AG04450 (cell line): ENCODE measurements around the gene FNBP1L. TPM values are rescaled to one million over a fixed set of nuclear protein-coding genes. Genes with fewer than 3 reads are reported as not detected.

ENCODE experiments used
- CTCF ChIA-PET: fragments of 300-600, 350-600 bp; formaldehyde crosslinking; extraction: SDS; loops from one replicate; lab custom pipeline; 2022; ENCODE audit warnings: antibody characterized with exemption, inconsistent platforms; lab: Charles Lee
- POLR2A ChIA-PET: fragments of 350-600 bp; formaldehyde crosslinking; extraction: SDS; loops from one replicate; lab custom pipeline; 2021; ENCODE audit warnings: antibody characterized with exemption, inconsistent platforms; lab: Yijun Ruan, JAX
- DNase-seq: peaks from one replicate; pipeline ENCODE4 v3.0.0-alpha.2; 2011; ENCODE audit warnings: low read depth, low spot score
- H3K27ac ChIP-seq: one replicate; pipeline ENCODE4 v1.5.1; 2012; ENCODE audit warnings: low read depth, low read length, control low read depth
- H3K27me3 ChIP-seq: one replicate; pipeline ENCODE4 v1.6.0; 2012; ENCODE audit warnings: low read length; ENCODE audit not compliant: control insufficient read depth, insufficient read depth
- H3K4me3 ChIP-seq: 2 replicates; pipeline ENCODE4 v1.5.1; 2011; ENCODE audit warnings: mild to moderate bottlenecking, low read depth, low read length, control low read depth
- H3K9me3 ChIP-seq: 2 replicates; pipeline ENCODE4 v1.5.1; 2012; ENCODE audit warnings: low read length; ENCODE audit not compliant: control insufficient read depth, insufficient read depth
- polyA plus RNA-seq: library from polyadenylated mRNA; depleted of rRNA; stranded (reverse); fragments of >200 nt; gene quantifications from 2 replicates; pipeline ENCODE4 v1.2.3, GENCODE V29; 2011
- TF ChIP-seq, protein P1 (sequence below): IDR thresholded peaks from 2 replicates; pipeline ENCODE4 v1.5.1; 2011; ENCODE audit warnings: low read depth, low read length, control low read depth, inconsistent platforms

The FNBP1L gene
- polyA plus RNA-seq, 1 experiment: 24.1 TPM

DNA sequence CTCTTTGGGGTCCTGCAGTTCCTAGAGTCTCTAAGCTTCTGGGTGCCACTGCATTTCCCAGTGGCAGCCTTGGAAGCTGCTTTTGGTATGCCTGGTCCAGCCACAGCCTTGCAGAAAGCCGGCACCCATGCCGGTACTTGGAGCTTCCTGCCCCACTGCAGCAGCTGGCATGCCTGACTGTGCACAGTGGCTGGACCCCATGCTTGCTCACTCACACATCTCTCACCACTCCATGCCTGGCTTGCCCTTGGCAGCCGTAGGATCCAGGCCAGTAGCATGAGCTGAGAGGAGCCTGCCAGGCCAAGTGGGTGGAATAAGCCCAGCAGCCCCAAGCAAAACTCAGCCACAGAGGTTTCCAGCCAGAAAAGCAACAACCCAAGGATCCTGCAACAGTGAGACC, 20.3 kb upstream of the FNBP1L start:
- H3K4me3 ChIP-seq: no peak overlapping the region
- ChIA-PET CTCF (interaction anchor here (1.1 to 1.6 kb wide), 3 partner anchors 10 to 123 kb away, joined by 3 to 7 read pairs (median 3); no protein-coding TSS in a partner anchor), POLR2A (interaction anchor here (0.6 to 0.8 kb wide), 2 partner anchors 82 to 917 kb away, joined by 3 read pairs; partner anchors contain the start of gene DR1)

GRCh38 chr1:93433407-93433961, 14.4 kb upstream of the FNBP1L start:
- no peak overlapping the region for H3K4me3 ChIP-seq
- peaks cover 4% of the 10 kb centered on the region; the same call in 1 of the 2 replicates for H3K9me3 ChIP-seq
- H3K27me3 ChIP-seq: peaks cover 29% of the 10 kb centered on the region
- ChIA-PET POLR2A (no interaction called here), CTCF (interaction anchor here (1.2 to 1.3 kb wide), 2 partner anchors 129 to 336 kb away, joined by 3 to 8 read pairs; no protein-coding TSS in a partner anchor)
- DNase-seq: no peak
- H3K27ac ChIP-seq: no peak overlapping the region
- TF ChIP-seq, protein P1, sequence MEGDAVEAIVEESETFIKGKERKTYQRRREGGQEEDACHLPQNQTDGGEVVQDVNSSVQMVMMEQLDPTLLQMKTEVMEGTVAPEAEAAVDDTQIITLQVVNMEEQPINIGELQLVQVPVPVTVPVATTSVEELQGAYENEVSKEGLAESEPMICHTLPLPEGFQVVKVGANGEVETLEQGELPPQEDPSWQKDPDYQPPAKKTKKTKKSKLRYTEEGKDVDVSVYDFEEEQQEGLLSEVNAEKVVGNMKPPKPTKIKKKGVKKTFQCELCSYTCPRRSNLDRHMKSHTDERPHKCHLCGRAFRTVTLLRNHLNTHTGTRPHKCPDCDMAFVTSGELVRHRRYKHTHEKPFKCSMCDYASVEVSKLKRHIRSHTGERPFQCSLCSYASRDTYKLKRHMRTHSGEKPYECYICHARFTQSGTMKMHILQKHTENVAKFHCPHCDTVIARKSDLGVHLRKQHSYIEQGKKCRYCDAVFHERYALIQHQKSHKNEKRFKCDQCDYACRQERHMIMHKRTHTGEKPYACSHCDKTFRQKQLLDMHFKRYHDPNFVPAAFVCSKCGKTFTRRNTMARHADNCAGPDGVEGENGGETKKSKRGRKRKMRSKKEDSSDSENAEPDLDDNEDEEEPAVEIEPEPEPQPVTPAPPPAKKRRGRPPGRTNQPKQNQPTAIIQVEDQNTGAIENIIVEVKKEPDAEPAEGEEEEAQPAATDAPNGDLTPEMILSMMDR: peak; percentile 20; the same call in 1 of the 2 replicates

More for the DNA sequence above, 20.3 kb upstream of the FNBP1L start:
- Histone ChIP-seq H3K27me3 (peaks cover 17% of the 10 kb centered on the region), H3K27ac (no peak overlapping the region), H3K9me3 (peaks cover 10% of the 10 kb centered on the region; the same call in 1 of the 2 replicates)
- TF ChIP-seq, protein P1: no peak
- DNase-seq: no peak

GRCh38 chr1:93434088-93434487, 13.8 kb upstream of the FNBP1L start:
- Histone ChIP-seq H3K27ac (no peak overlapping the region), H3K27me3 (peaks cover 29% of the 10 kb centered on the region), H3K9me3 (peaks cover 4% of the 10 kb centered on the region; the same call in 1 of the 2 replicates), H3K4me3 (no peak overlapping the region)
- TF ChIP-seq, protein P1: no peak
- DNase-seq: no peak
- ChIA-PET CTCF (interaction anchor here (0.8 to 1.3 kb wide), 3 partner anchors 129 to 335 kb away, joined by 3 to 8 read pairs (median 4); no protein-coding TSS in a partner anchor), POLR2A (no interaction called here)

GRCh38 chr1:93434987-93435386, 12.9 kb upstream of the FNBP1L start:
- CTCF ChIA-PET: interaction anchor here (0.8 kb wide), 1 partner anchor 130 kb away, joined by 4 read pairs; no protein-coding TSS in a partner anchor
- H3K27me3 ChIP-seq: peaks cover 28% of the 10 kb centered on the region
- DNase-seq: no peak
- no peak overlapping the region for H3K27ac ChIP-seq
- H3K4me3 ChIP-seq: no peak overlapping the region
- POLR2A ChIA-PET: no interaction called here
- TF ChIP-seq, protein P1: no peak
- H3K9me3 ChIP-seq: peaks cover 4% of the 10 kb centered on the region; the same call in 1 of the 2 replicates

GRCh38 chr1:93435443-93435842, 12.5 kb upstream of the FNBP1L start:
- TF ChIP-seq, protein P1: no peak
- peaks cover 4% of the 10 kb centered on the region; the same call in 1 of the 2 replicates for H3K9me3 ChIP-seq
- H3K4me3 ChIP-seq: no peak overlapping the region
- peaks cover 25% of the 10 kb centered on the region for H3K27me3 ChIP-seq
- POLR2A ChIA-PET: no interaction called here
- no peak for DNase-seq
- CTCF ChIA-PET: interaction anchor here (2.4 kb wide), 1 partner anchor 131 kb away, joined by 13 read pairs; no protein-coding TSS in a partner anchor
- no peak overlapping the region for H3K27ac ChIP-seq
